ENCODE data around the gene ITPRIPL1. TPM values are rescaled to one million over a fixed set of nuclear protein-coding genes. Genes with fewer than 3 reads are reported as not detected.

The ITPRIPL1 gene
- total RNA-seq, 1 experiment from 2014 or later: 1.7 TPM

- Mint-ChIP-seq H3K9me3 (ENCODE audit: low read depth, unreplicated experiment) (no peaks in the 10 kb centered on the region), H3K27ac (ENCODE audit: unreplicated experiment) (no peak overlapping the region), H3K4me1 (ENCODE audit: low read depth, unreplicated experiment) (peaks cover 48% of the 10 kb centered on the region), H3K4me3 (ENCODE audit: low read depth, unreplicated experiment) (no peak overlapping the region), H3K27me3 (ENCODE audit: unreplicated experiment) (no peaks in the 10 kb centered on the region), H3K36me3 (ENCODE audit: insufficient read depth, unreplicated experiment) (peaks cover 29% of the 10 kb centered on the region)
- no peak for DNase-seq
- intact Hi-C loops (cut with micrococcal nuclease; ENCODE audit: unreplicated experiment): loop anchor here (5.0 kb wide), 1 partner anchor 166 kb away; the partner anchor contains the start of gene NEURL3
- BruUV-seq (replicated peaks): no TSS peak
- CTCF ChIA-PET: interaction anchor here (0.9 to 1.0 kb wide), 2 partner anchors 20 kb away, joined by 4 to 6 read pairs; no protein-coding TSS in a partner anchor
- no peak for TF ChIP-seq CTCF (IDR thresholded peaks at IDR 0.05; ENCODE audit: unreplicated experiment)
These were observed 16.5 kb downstream of the ITPRIPL1 start for GRCh38 chr2:96341641-96342040.

- BruUV-seq (replicated peaks): no TSS peak
- no peaks in the 10 kb centered on the region for H3K9me3 Mint-ChIP-seq (ENCODE audit: low read depth, unreplicated experiment)
- no peak overlapping the region for H3K4me3 Mint-ChIP-seq (ENCODE audit: low read depth, unreplicated experiment)
- CTCF ChIA-PET: interaction anchor here (0.9 kb wide), 1 partner anchor 21 kb away, joined by 4 read pairs; no protein-coding TSS in a partner anchor
- no peak overlapping the region for H3K27ac Mint-ChIP-seq (ENCODE audit: unreplicated experiment)
- peaks cover 29% of the 10 kb centered on the region for H3K36me3 Mint-ChIP-seq (ENCODE audit: insufficient read depth, unreplicated experiment)
- H3K4me1 Mint-ChIP-seq (ENCODE audit: low read depth, unreplicated experiment): peaks cover 43% of the 10 kb centered on the region
- DNase-seq: peak; percentile 35
- no peaks in the 10 kb centered on the region for H3K27me3 Mint-ChIP-seq (ENCODE audit: unreplicated experiment)
- TF ChIP-seq CTCF (IDR thresholded peaks at IDR 0.05; ENCODE audit: unreplicated experiment): no peak
- intact Hi-C loops (cut with micrococcal nuclease; ENCODE audit: unreplicated experiment): loop anchor here (5.0 kb wide), 1 partner anchor 165 kb away; the partner anchor contains the start of gene NEURL3
These were observed 17.0 kb downstream of the ITPRIPL1 start for GRCh38 chr2:96342085-96342484.

- CTCF ChIA-PET: no interaction called here
- peaks cover 31% of the 10 kb centered on the region for H3K4me1 Mint-ChIP-seq (ENCODE audit: low read depth, unreplicated experiment)
- H3K9me3 Mint-ChIP-seq (ENCODE audit: low read depth, unreplicated experiment): no peaks in the 10 kb centered on the region
- no peak for TF ChIP-seq CTCF (IDR thresholded peaks at IDR 0.05; ENCODE audit: unreplicated experiment)
- BruUV-seq (replicated peaks): no TSS peak
- H3K36me3 Mint-ChIP-seq (ENCODE audit: insufficient read depth, unreplicated experiment): peaks cover 28% of the 10 kb centered on the region
- no peaks in the 10 kb centered on the region for H3K27me3 Mint-ChIP-seq (ENCODE audit: unreplicated experiment)
- intact Hi-C loops (cut with micrococcal nuclease; ENCODE audit: unreplicated experiment): loop anchor here (5.0 kb wide), 1 partner anchor 163 kb away; the partner anchor contains the start of gene NEURL3
- DNase-seq: no peak
- no peak overlapping the region for H3K27ac Mint-ChIP-seq (ENCODE audit: unreplicated experiment)
- H3K4me3 Mint-ChIP-seq (ENCODE audit: low read depth, unreplicated experiment): no peak overlapping the region
These were observed 18.9 kb downstream of the ITPRIPL1 start for GRCh38 chr2:96344011-96344410.

- no peak for TF ChIP-seq CTCF (IDR thresholded peaks at IDR 0.05; ENCODE audit: unreplicated experiment)
- no TSS peak for BruUV-seq (replicated peaks)
- CTCF ChIA-PET: interaction anchor here (0.6 to 1.5 kb wide), 3 partner anchors 24 to 68 kb away, joined by 3 to 4 read pairs (median 3); no protein-coding TSS in a partner anchor
- Mint-ChIP-seq H3K27me3 (ENCODE audit: unreplicated experiment) (no peaks in the 10 kb centered on the region), H3K27ac (ENCODE audit: unreplicated experiment) (no peak overlapping the region), H3K4me1 (ENCODE audit: low read depth, unreplicated experiment) (peaks cover 19% of the 10 kb centered on the region), H3K36me3 (ENCODE audit: insufficient read depth, unreplicated experiment) (peaks cover 24% of the 10 kb centered on the region), H3K9me3 (ENCODE audit: low read depth, unreplicated experiment) (no peaks in the 10 kb centered on the region), H3K4me3 (ENCODE audit: low read depth, unreplicated experiment) (no peak overlapping the region)
- intact Hi-C loops (cut with micrococcal nuclease; ENCODE audit: unreplicated experiment): no loop called here
- no peak for DNase-seq
These were observed 20.3 kb downstream of the ITPRIPL1 start for GRCh38 chr2:96345438-96345837.
